HCT116 (cell line): ENCODE results near the gene ASB1. TPM values are rescaled to one million over a fixed set of nuclear protein-coding genes. Genes with fewer than 3 reads are reported as not detected.

Experiments used
- ATAC-seq: fragments of 200-7000 bp; cut with Tn5 transposase; 2 replicates; pipeline ENCODE4 v1.9.1; 2020; ENCODE audit warnings: mild to moderate bottlenecking, moderate library complexity
- BruUV-seq: library from RNA; stranded (reverse); fragments of 400-500 nt; replicated peaks from 2 replicates; lab custom pipeline; 2021; lab: Mats Ljungman, UMichigan
- CTCF ChIA-PET: fragments of 300-600 bp; sonication (Branson Sonifier 250); formaldehyde crosslinking; loops from one replicate; lab custom pipeline; 2021; ENCODE audit warnings: antibody characterized with exemption; lab: Charles Lee
- POLR2A ChIA-PET: fragments of 300-600, 350-600 bp; sonication (Branson Sonifier 250); formaldehyde crosslinking; loops from one replicate; lab custom pipeline; 2021; ENCODE audit warnings: antibody characterized with exemption; lab: Charles Lee
- RAD21 ChIA-PET, 2 experiments: fragments of 300-600 bp; sonication (Branson Sonifier 250); formaldehyde crosslinking; loops; one replicate each; lab custom pipeline; 2023; ENCODE audit warnings: low total read pairs in 2 of 2; ENCODE audit not compliant: uncharacterized antibody in 2 of 2, unreplicated experiment in 2 of 2, low non-redundant PET in 1 of 2; lab: Charles Lee
- DNase-seq: peaks from one replicate; pipeline ENCODE4 v3.0.0-alpha.2; 2010; ENCODE audit warnings: low read depth, low spot score
- H2AFZ ChIP-seq: fragments of 200-600 bp; shearing (Covaris generic), sonication (generic); 2 replicates; pipeline ENCODE4 v1.6.1; 2017; ENCODE audit warnings: low read depth, mixed run types, mixed read lengths, antibody characterized with exemption, low read length; ENCODE audit not compliant: poor library complexity, severe bottlenecking
- H3K27ac ChIP-seq: 2 replicates; pipeline ENCODE4 v1.5.1; 2012; ENCODE audit warnings: low read depth, low read length
- H3K27me3 ChIP-seq: fragments of 200-600 bp; sonication (generic); 2 replicates; pipeline ENCODE4 v1.6.1; 2016; ENCODE audit warnings: mixed run types, low read length, mixed read lengths; ENCODE audit not compliant: insufficient read depth
- H3K36me3 ChIP-seq, 2 experiments: fragments of 200-500 bp in 1 of 2; fragments of 200-600 bp in 1 of 2; sonication (Bioruptor generic) in 1 of 2; sonication (generic) in 1 of 2; 2 replicates each; pipeline versions ENCODE4 v1.5.1 to v1.6.1; 2014 to 2016; ENCODE audit warnings: low read length in 2 of 2, inconsistent platforms in 1 of 2, mixed read lengths in 1 of 2, mixed run types in 1 of 2; ENCODE audit not compliant: insufficient read depth in 2 of 2, control insufficient read depth in 1 of 2
- H3K4me1 ChIP-seq, 2 experiments: fragments of 200-600 bp in 1 of 2; sonication (generic) in 1 of 2; 2 replicates each; pipeline versions ENCODE4 v1.5.1 to v1.6.1; 2012 to 2017; ENCODE audit warnings: low read length in 2 of 2, inconsistent platforms in 1 of 2, mild to moderate bottlenecking in 1 of 2, mixed read lengths in 1 of 2, mixed run types in 1 of 2, moderate library complexity in 1 of 2; ENCODE audit not compliant: insufficient read depth in 2 of 2, control insufficient read depth in 1 of 2
- H3K4me2 ChIP-seq: fragments of 200-600 bp; sonication (generic); 2 replicates; pipeline ENCODE4 v1.6.1; 2017; ENCODE audit warnings: mixed run types, low read length, mixed read lengths
- H3K4me3 ChIP-seq, 2 experiments: fragments of 200-600 bp in 1 of 2; sonication (generic) in 1 of 2; replicated peaks in 1 of 2; 2 replicates each; pipeline ENCODE4 v1.5.1; 2011 to 2016; ENCODE audit warnings: low read length in 2 of 2, control low read depth in 1 of 2, low read depth in 1 of 2, mild to moderate bottlenecking in 1 of 2, mixed read lengths in 1 of 2, mixed run types in 1 of 2
- H3K79me2 ChIP-seq: fragments of 200-600 bp; sonication (generic); 2 replicates; pipeline ENCODE4 v1.6.1; 2017; ENCODE audit warnings: mild to moderate bottlenecking, mixed run types, low read length, moderate library complexity, mixed read lengths; ENCODE audit not compliant: insufficient read depth
- H3K9ac ChIP-seq: fragments of 200-600 bp; sonication (generic); 2 replicates; pipeline ENCODE4 v1.6.1; 2016; ENCODE audit warnings: low read length, mixed read lengths
- H3K9me2 ChIP-seq: fragments of 200-600 bp; sonication (generic), shearing (Covaris generic); 2 replicates; pipeline ENCODE4 v1.6.1; 2017; ENCODE audit warnings: mixed run types, mild to moderate bottlenecking, moderate library complexity; ENCODE audit not compliant: insufficient read depth
- H3K9me3 ChIP-seq, 2 experiments: fragments of 200-500 bp in 1 of 2; fragments of 200-600 bp in 1 of 2; sonication (Bioruptor generic) in 1 of 2; sonication (generic) in 1 of 2; 2 replicates each; pipeline ENCODE4 v1.6.1; 2014 to 2017; ENCODE audit warnings: low read length in 2 of 2, mixed read lengths in 2 of 2, inconsistent platforms in 1 of 2, low read depth in 1 of 2, mild to moderate bottlenecking in 1 of 2, mixed run types in 1 of 2, moderate library complexity in 1 of 2; ENCODE audit not compliant: control insufficient read depth in 1 of 2, insufficient read depth in 1 of 2
- H4K20me1 ChIP-seq: fragments of 200-600 bp; sonication (generic), shearing (Covaris generic); 2 replicates; pipeline ENCODE4 v1.6.1; 2017; ENCODE audit warnings: mixed run types, mild to moderate bottlenecking, moderate library complexity; ENCODE audit not compliant: insufficient read depth
- CBX3 ChIP-seq: IDR thresholded peaks from 2 replicates; pipeline ENCODE4 v1.6.1; 2012; ENCODE audit warnings: low read depth
- CEBPB ChIP-seq: IDR thresholded peaks from 2 replicates; pipeline ENCODE4 v1.6.1; 2012; ENCODE audit warnings: low read depth
- EGR1 ChIP-seq: IDR thresholded peaks from 2 replicates; pipeline ENCODE4 v1.6.1; 2012; ENCODE audit warnings: low read depth
- ELF1 ChIP-seq: IDR thresholded peaks from 2 replicates; pipeline ENCODE4 v1.6.1; 2012; ENCODE audit warnings: low read depth, borderline replicate concordance
- EZH2 ChIP-seq: fragments of 200-600 bp; sonication (generic); IDR thresholded peaks from 2 replicates; pipeline ENCODE4 v1.6.1; 2017; ENCODE audit warnings: antibody characterized with exemption, mixed run types
- EZH2phosphoT487 ChIP-seq: fragments of 200-600 bp; IDR thresholded peaks from 2 replicates; pipeline ENCODE4 v1.6.1; 2018; ENCODE audit warnings: antibody characterized with exemption, borderline replicate concordance
- FOSL1 ChIP-seq: IDR thresholded peaks from 2 replicates; pipeline ENCODE4 v1.6.1; 2012; ENCODE audit warnings: low read depth
- MAX ChIP-seq: IDR thresholded peaks from 2 replicates; pipeline ENCODE4 v1.6.1; 2012
- POLR2AphosphoS5 ChIP-seq: IDR thresholded peaks from 2 replicates; pipeline ENCODE4 v1.6.1; 2011; ENCODE audit warnings: mild to moderate bottlenecking, low read depth, low read length, moderate library complexity
- RAD21 ChIP-seq: IDR thresholded peaks from 2 replicates; pipeline ENCODE4 v1.6.1; 2012; ENCODE audit warnings: low read depth, mild to moderate bottlenecking
- SIN3A ChIP-seq: IDR thresholded peaks from 2 replicates; pipeline ENCODE4 v1.6.1; 2012; ENCODE audit warnings: low read depth
- SP1 ChIP-seq: IDR thresholded peaks from 2 replicates; pipeline ENCODE4 v1.6.1; 2012; ENCODE audit warnings: low read depth
- SRF ChIP-seq: IDR thresholded peaks from 2 replicates; pipeline ENCODE4 v1.6.1; 2012; ENCODE audit warnings: low read depth
- TCF7L2 ChIP-seq: IDR thresholded peaks from 2 replicates; pipeline ENCODE4 v1.7.0; 2011; ENCODE audit warnings: borderline replicate concordance, inconsistent platforms; ENCODE audit not compliant: insufficient read depth, insufficient read length; ENCODE audit errors: extremely low read depth
- ZFX ChIP-seq: fragments of 450-650 bp; IDR thresholded peaks from 2 replicates; pipeline ENCODE4 v1.6.1; 2017
- ZNF274 ChIP-seq: fragments of 200-500 bp; sonication (Bioruptor generic); IDR thresholded peaks from 2 replicates; pipeline ENCODE4 v1.6.1; 2014; ENCODE audit warnings: mild to moderate bottlenecking, low read depth, low read length, inconsistent platforms
- intact Hi-C: fragments of 100-400 bp; cut with micrococcal nuclease; formaldehyde crosslinking; loops from 2 replicates; pipeline ENCODE4 v1.10.0; 2022
- total RNA-seq: library from RNA; stranded (reverse); gene quantifications from one replicate; pipeline ENCODE4 v1.2.1, GENCODE V29; 2021; ENCODE audit not compliant: unreplicated experiment
- TF ChIP-seq, protein P1 (sequence below): IDR thresholded peaks from 2 replicates; pipeline ENCODE4 v1.6.1; 2012; ENCODE audit warnings: low read depth
- TF ChIP-seq, protein P2 (sequence below): IDR thresholded peaks from 2 replicates; pipeline ENCODE4 v1.6.1; 2012

The ASB1 gene
- total RNA-seq, 1 experiment from 2014 or later, result 43.1 TPM

DNA sequence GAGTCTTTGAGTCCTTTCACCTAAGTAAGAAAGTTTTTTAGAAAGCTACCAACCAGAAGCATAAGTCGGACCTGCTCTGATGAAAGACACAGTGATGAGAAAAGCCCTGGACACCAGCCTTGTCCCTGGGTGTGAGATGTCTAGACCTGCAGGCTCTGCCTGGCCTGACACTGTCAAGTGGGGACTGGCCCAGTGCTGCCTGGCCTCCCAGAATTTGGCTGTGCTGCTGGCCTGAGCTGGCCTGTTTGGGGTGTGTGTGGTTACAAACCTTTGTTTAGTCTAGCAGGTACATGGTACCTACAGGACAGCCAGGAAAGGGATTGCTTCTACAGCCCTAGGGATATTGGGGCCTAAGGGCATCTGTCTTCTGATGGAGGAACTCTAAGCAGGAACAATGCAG is 48.3 kb downstream of the ASB1 start:
- TF ChIP-seq RAD21 (no peak), TCF7L2 (no peak), CBX3 (no peak), EZH2phosphoT487 (no peak), ZNF274 (no peak), EZH2 (no peak)
- H3K79me2 ChIP-seq, result no peaks in the 10 kb centered on the region
- H3K9me2 ChIP-seq, result no peaks in the 10 kb centered on the region
- H3K4me3 ChIP-seq, result no peak overlapping the region
- CTCF ChIA-PET, result no interaction called here
- H3K27me3 ChIP-seq, result no peaks in the 10 kb centered on the region
- DNase-seq (no peak), ATAC-seq (no peak)
- H4K20me1 ChIP-seq, result no peaks in the 10 kb centered on the region
- H2AFZ ChIP-seq, result no peak overlapping the region
- BruUV-seq, result no TSS peak
- no peaks in the 10 kb centered on the region for H3K4me1 ChIP-seq
- H3K4me2 ChIP-seq, result no peak overlapping the region
- no peak overlapping the region for H3K27ac ChIP-seq
- RAD21 ChIA-PET, result no interaction called here
- intact Hi-C loops, result no loop called here
- no peaks in the 10 kb centered on the region for H3K36me3 ChIP-seq
- peaks cover 0 to 7% of the 10 kb centered on the region in 2 experiments; a peak in 2 of 4 replicates for H3K9me3 ChIP-seq
- POLR2A ChIA-PET, result no interaction called here
- no peak overlapping the region for H3K9ac ChIP-seq

DNA sequence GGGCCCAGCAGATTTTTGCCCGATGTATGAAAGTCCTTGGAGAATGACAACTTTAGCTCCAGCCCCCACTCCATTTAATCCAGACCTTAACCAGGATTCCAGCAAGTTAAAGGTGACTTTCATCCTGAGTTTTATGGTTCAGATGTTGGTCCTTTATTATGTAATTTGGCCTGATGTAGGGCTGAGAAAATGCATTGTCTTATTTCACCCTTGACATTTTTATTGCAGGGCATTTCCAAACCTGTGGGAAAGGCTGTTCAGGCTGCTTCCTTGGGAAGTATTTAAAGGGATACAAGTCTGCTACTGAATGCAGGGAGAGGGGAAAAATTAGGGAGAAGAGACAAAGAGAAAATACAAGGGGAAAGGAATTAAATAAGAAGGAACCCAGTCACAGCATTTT is 48.8 kb downstream of the ASB1 start:
- no peak overlapping the region for H2AFZ ChIP-seq
- no peaks in the 10 kb centered on the region for H3K27me3 ChIP-seq
- POLR2A ChIA-PET, result no interaction called here
- no peaks in the 10 kb centered on the region for H3K79me2 ChIP-seq
- no peaks in the 10 kb centered on the region for H3K4me1 ChIP-seq
- H3K4me3 ChIP-seq, result no peak overlapping the region
- intact Hi-C loops, result no loop called here
- no TSS peak for BruUV-seq
- H3K9me3 ChIP-seq, result peaks cover 0 to 7% of the 10 kb centered on the region in 2 experiments; a peak in 2 of 4 replicates
- no peaks in the 10 kb centered on the region for H3K9me2 ChIP-seq
- H3K27ac ChIP-seq, result no peak overlapping the region
- no peaks in the 10 kb centered on the region for H4K20me1 ChIP-seq
- RAD21 ChIA-PET, result no interaction called here
- no peak overlapping the region for H3K4me2 ChIP-seq
- CTCF ChIA-PET, result no interaction called here
- H3K9ac ChIP-seq, result no peak overlapping the region
- ATAC-seq (no peak), DNase-seq (no peak)
- no peaks in the 10 kb centered on the region for H3K36me3 ChIP-seq
- no peak for TF ChIP-seq CBX3
- no peak for TF ChIP-seq FOSL1
- TF ChIP-seq EZH2phosphoT487, result no peak
- TF ChIP-seq SIN3A, result no peak
- TF ChIP-seq EGR1, result no peak
- TF ChIP-seq SRF, result no peak
- no peak for TF ChIP-seq TCF7L2
- TF ChIP-seq, protein P1, sequence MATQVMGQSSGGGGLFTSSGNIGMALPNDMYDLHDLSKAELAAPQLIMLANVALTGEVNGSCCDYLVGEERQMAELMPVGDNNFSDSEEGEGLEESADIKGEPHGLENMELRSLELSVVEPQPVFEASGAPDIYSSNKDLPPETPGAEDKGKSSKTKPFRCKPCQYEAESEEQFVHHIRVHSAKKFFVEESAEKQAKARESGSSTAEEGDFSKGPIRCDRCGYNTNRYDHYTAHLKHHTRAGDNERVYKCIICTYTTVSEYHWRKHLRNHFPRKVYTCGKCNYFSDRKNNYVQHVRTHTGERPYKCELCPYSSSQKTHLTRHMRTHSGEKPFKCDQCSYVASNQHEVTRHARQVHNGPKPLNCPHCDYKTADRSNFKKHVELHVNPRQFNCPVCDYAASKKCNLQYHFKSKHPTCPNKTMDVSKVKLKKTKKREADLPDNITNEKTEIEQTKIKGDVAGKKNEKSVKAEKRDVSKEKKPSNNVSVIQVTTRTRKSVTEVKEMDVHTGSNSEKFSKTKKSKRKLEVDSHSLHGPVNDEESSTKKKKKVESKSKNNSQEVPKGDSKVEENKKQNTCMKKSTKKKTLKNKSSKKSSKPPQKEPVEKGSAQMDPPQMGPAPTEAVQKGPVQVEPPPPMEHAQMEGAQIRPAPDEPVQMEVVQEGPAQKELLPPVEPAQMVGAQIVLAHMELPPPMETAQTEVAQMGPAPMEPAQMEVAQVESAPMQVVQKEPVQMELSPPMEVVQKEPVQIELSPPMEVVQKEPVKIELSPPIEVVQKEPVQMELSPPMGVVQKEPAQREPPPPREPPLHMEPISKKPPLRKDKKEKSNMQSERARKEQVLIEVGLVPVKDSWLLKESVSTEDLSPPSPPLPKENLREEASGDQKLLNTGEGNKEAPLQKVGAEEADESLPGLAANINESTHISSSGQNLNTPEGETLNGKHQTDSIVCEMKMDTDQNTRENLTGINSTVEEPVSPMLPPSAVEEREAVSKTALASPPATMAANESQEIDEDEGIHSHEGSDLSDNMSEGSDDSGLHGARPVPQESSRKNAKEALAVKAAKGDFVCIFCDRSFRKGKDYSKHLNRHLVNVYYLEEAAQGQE, result no peak
- no peak for TF ChIP-seq ZFX
- no peak for TF ChIP-seq CEBPB
- no peak for TF ChIP-seq MAX
- TF ChIP-seq ELF1, result no peak
- no peak for TF ChIP-seq SP1
- TF ChIP-seq, protein P2, sequence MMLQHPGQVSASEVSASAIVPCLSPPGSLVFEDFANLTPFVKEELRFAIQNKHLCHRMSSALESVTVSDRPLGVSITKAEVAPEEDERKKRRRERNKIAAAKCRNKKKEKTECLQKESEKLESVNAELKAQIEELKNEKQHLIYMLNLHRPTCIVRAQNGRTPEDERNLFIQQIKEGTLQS, result no peak
- no peak for TF ChIP-seq POLR2AphosphoS5
